ENCODE measurements around the gene RAVER2.
"Not testable (repeated sequence)": the region's sequence is repeated elsewhere in the genome, so short reads cannot be mapped to it uniquely, and the experiment has no call there.

RAVER2 gene

GRCh38 chr1:64769971-64770370, 25.1 kb downstream of the RAVER2 start:
- DNase-seq (ENCODE audit: low read depth), result no peak
- TF ChIP-seq, protein P1, sequence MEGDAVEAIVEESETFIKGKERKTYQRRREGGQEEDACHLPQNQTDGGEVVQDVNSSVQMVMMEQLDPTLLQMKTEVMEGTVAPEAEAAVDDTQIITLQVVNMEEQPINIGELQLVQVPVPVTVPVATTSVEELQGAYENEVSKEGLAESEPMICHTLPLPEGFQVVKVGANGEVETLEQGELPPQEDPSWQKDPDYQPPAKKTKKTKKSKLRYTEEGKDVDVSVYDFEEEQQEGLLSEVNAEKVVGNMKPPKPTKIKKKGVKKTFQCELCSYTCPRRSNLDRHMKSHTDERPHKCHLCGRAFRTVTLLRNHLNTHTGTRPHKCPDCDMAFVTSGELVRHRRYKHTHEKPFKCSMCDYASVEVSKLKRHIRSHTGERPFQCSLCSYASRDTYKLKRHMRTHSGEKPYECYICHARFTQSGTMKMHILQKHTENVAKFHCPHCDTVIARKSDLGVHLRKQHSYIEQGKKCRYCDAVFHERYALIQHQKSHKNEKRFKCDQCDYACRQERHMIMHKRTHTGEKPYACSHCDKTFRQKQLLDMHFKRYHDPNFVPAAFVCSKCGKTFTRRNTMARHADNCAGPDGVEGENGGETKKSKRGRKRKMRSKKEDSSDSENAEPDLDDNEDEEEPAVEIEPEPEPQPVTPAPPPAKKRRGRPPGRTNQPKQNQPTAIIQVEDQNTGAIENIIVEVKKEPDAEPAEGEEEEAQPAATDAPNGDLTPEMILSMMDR (IDR thresholded peaks at IDR 0.05; ENCODE audit: low read depth, low read length, missing control alignments), result no peak
- H3K4me3 ChIP-seq (ENCODE audit: low read depth, low read length), result no peak overlapping the region
- in situ Hi-C loops (cut with HindIII; ENCODE audit: low sequenced_read_pairs), result no loop called here

GRCh38 chr1:64773306-64773705, 28.4 kb downstream of the RAVER2 start:
- in situ Hi-C loops (cut with HindIII; ENCODE audit: low sequenced_read_pairs); DNase-seq (ENCODE audit: low read depth): not testable (repeated sequence)

GRCh38 chr1:64775113-64775512, 30.2 kb downstream of the RAVER2 start:
- DNase-seq (ENCODE audit: low read depth), result no peak
- H3K4me3 ChIP-seq (ENCODE audit: low read depth, low read length), result no peak overlapping the region
- in situ Hi-C loops (cut with HindIII; ENCODE audit: low sequenced_read_pairs), result no loop called here
- TF ChIP-seq, protein P1 (IDR thresholded peaks at IDR 0.05; ENCODE audit: low read depth, low read length, missing control alignments), result no peak

More at GRCh38 chr1:64773306-64773705, 28.4 kb downstream of the RAVER2 start:
- H3K4me3 ChIP-seq (ENCODE audit: low read depth, low read length), result not testable (repeated sequence)

- H3K4me3 ChIP-seq (ENCODE audit: low read depth, low read length); in situ Hi-C loops (cut with HindIII; ENCODE audit: low sequenced_read_pairs); DNase-seq (ENCODE audit: low read depth): not testable (repeated sequence)
These were observed 37.2 kb downstream of the RAVER2 start for GRCh38 chr1:64782044-64782443.

- DNase-seq (ENCODE audit: low read depth); in situ Hi-C loops (cut with HindIII; ENCODE audit: low sequenced_read_pairs); H3K4me3 ChIP-seq (ENCODE audit: low read depth, low read length): not testable (repeated sequence)
These were observed 38.0 kb downstream of the RAVER2 start for GRCh38 chr1:64782848-64783247.

DNA sequence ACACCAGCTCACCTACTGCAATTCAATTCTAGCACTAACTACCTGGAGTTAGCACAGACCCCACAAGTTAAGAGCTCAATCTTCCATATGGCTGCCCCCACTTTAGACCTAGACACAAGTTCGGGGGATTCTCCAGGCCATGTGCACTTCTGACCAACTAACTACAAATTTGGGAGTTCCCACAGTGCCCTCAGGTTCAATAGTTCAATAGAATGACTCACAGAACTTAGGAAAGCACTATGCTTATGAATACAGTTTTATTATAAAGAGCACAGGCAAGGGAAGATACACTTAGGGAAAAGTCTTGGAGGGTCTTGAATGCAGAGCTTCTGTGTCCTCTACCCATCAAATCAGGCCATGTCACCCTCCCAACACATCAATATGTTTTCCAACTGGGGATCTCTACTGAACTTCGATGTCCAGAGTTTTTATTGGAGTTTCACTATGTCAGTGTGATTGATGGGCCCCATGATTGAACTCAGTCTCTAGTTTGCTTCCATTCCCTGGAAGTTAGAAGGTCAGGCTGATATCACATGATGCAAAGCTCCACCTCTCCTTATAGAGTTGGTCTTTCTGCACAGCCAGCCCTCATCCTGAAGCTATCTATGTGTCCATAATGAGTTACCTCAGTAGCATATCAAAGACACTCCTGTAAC, 46.1 kb downstream of the RAVER2 start:
- no peak for DNase-seq (ENCODE audit: low read depth)
- in situ Hi-C loops (cut with HindIII; ENCODE audit: low sequenced_read_pairs), result no loop called here
- TF ChIP-seq, protein P1 (IDR thresholded peaks at IDR 0.05; ENCODE audit: low read depth, low read length, missing control alignments), result no peak
- no peak overlapping the region for H3K4me3 ChIP-seq (ENCODE audit: low read depth, low read length)

DNA sequence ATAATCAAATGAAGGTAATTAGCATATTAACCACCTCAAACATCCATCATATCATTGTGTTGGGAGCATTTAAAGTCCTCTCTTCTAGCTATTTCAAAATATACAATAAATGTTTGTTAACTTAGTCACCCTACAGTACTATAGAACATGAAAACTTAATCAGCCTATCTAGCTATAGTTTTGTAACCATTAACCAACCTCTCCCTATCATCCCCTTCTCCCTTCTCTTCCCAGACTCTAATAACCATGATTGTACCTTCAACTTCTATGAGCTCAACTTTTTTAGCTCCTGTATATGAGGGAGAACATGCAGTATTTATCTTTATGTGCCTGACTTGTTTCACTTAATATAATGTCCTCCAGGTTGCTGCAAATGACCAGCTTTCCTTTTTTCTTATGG, 54.0 kb downstream of the RAVER2 start:
- in situ Hi-C loops (cut with HindIII; ENCODE audit: low sequenced_read_pairs), result no loop called here
- TF ChIP-seq, protein P1 (IDR thresholded peaks at IDR 0.05; ENCODE audit: low read depth, low read length, missing control alignments), result no peak
- DNase-seq (ENCODE audit: low read depth), result no peak
- no peak overlapping the region for H3K4me3 ChIP-seq (ENCODE audit: low read depth, low read length)

DNA sequence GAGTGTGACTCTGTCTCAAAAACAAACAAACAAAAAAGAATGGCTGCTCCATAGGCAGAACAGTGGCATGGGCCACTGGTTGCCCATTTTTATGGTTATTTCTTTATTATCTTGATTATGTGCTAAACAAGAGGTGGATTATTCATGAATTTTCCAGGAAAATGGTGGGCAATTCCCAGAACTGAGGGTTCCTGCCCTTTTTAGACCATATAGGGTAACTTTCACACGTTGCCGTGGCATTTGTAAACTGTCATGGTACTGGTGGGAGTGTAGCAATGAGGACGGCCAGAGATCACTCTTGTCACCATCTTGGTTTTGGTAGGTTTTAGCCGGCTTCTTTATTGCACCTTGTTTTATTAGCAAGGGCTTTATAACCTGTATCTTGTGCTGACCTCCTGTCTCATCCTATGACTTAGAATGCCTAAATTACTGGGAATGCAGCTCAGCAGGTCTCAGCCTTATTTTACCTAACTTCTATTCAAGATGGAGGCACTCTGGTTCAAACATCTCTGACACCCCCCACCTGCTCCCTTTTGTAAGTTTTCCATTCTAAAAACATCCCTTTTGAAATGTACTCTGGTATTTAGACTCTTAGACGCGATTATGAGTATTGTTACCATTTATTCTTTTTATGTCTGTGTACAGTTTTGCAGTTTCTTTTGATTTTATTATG, 57.1 kb downstream of the RAVER2 start:
- H3K4me3 ChIP-seq (ENCODE audit: low read depth, low read length), result no peak overlapping the region
- TF ChIP-seq, protein P1 (IDR thresholded peaks at IDR 0.05; ENCODE audit: low read depth, low read length, missing control alignments), result no peak
- in situ Hi-C loops (cut with HindIII; ENCODE audit: low sequenced_read_pairs), result loop anchor here (25.0 kb wide), 1 partner anchor 540 kb away; no protein-coding TSS in a partner anchor
- DNase-seq (ENCODE audit: low read depth), result no peak

Measured in astrocyte of the cerebellum (primary cell).